ENCODE measurements around the gene SLC38A9.

The SLC38A9 gene

DNA sequence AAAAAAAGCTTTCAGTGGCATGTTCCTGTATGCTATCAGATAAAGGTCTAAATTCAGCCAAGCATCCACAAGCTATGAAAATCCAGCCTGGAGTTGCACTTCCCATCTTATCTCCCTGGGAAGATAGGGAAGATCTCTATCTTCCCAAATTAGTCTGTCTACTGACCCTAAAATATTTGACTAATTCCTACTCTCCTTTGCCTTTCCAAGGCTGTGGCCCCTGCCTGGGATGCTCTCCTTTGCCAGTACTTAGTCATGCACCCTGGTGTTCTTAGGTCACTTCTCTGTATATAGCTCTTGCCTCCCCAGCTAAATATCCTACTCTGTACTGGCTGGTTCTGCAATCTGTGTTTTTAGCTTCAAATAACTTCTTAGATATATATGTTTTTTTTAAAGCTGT lies 133.4 kb downstream of the SLC38A9 start:
- Mint-ChIP-seq H3K4me3 (no peak overlapping the region), H3K4me1 (ENCODE audit: low read depth) (peaks cover 20% of the 10 kb centered on the region), H3K9me3 (ENCODE audit: low read depth) (no peaks in the 10 kb centered on the region), H3K27ac (no peak overlapping the region), H3K36me3 (no peaks in the 10 kb centered on the region), H3K27me3 (no peaks in the 10 kb centered on the region)

DNA sequence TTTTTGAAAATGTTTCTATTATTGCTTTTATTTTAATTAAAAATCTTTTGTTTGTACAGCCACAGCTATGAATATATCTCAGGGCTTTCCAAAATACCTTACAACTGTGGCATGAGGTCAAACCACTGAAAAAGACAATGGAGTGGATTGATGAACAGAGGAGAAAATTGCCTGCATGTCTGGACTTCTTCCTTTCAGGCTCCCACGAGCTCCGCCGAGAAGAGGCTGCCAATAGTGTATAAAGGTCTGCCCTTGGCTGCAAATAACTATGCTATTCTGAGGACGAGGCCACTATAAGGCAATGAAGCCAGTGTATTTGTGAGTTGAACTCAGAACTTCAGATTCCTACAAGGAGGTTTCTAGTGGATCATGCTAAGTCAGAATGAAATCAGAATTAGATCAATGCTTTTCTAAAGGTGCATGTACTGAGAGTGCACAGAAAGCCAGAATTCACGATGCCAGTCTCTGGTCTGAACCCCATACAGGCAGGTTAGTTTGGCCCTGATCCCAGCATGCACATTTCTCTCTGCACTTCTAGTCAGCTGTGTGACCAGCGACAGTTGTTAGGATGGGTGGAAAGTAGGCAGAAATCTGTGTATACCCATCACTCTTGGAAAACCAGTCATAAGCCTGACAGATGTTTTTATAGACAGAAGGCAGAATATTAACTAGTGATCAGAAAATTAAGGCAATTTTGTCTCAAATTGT lies 134.6 kb downstream of the SLC38A9 start:
- Mint-ChIP-seq H3K4me3 (no peak overlapping the region), H3K27ac (no peak overlapping the region), H3K36me3 (no peaks in the 10 kb centered on the region), H3K9me3 (ENCODE audit: low read depth) (no peaks in the 10 kb centered on the region), H3K4me1 (ENCODE audit: low read depth) (peaks cover 14% of the 10 kb centered on the region), H3K27me3 (no peaks in the 10 kb centered on the region)

DNA sequence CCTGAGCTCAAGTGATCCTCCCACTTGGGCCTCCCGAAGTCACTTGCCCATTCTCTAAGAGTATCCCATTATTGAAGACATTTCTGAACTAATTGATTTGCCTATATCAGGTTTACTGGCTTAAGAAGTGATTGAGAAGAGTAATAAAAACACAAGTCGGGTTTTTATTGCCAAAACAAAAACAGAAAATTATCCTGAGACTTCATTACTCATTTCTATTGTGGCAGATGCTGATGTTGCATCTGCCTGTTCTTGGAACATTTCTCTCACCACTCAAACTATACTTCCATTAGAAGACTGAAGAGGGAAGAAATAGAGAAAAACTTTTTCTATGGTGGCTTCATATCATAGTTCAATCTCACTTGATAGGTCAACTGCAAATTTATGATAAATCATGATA lies 135.5 kb downstream of the SLC38A9 start:
- Mint-ChIP-seq H3K36me3 (no peaks in the 10 kb centered on the region), H3K9me3 (ENCODE audit: low read depth) (no peaks in the 10 kb centered on the region), H3K4me1 (ENCODE audit: low read depth) (peaks cover 13% of the 10 kb centered on the region), H3K27me3 (no peaks in the 10 kb centered on the region), H3K27ac (no peak overlapping the region), H3K4me3 (no peak overlapping the region)
